ENCODE measurements around the gene SPAG6.
"Not testable (repeated sequence)": the region's sequence is repeated elsewhere in the genome, so short reads cannot be mapped to it uniquely, and the experiment has no call there.

SPAG6 gene

GRCh38 chr10:22357770-22358169 is 12.5 kb downstream of the SPAG6 start:
- 89% methylated on average over 1 of the region's 4 CpGs; no CpG with 5 or more reads in 1 of the 2 experiments for WGBS, 2 experiments
- not testable (repeated sequence) for H3K9me3 ChIP-seq (ENCODE audit: control insufficient read depth, low read length); H3K4me3 ChIP-seq (ENCODE audit: insufficient read depth, low read depth, low read length); H3K4me1 ChIP-seq (ENCODE audit: control insufficient read depth, insufficient read depth, low read length); H3K27ac ChIP-seq (ENCODE audit: insufficient read depth, low read depth, low read length, poor library complexity, severe bottlenecking); H3K27me3 ChIP-seq (ENCODE audit: control insufficient read depth, insufficient read depth, low read length, poor library complexity, severe bottlenecking); H3K36me3 ChIP-seq (ENCODE audit: control insufficient read depth, insufficient read depth, low read length)

DNA sequence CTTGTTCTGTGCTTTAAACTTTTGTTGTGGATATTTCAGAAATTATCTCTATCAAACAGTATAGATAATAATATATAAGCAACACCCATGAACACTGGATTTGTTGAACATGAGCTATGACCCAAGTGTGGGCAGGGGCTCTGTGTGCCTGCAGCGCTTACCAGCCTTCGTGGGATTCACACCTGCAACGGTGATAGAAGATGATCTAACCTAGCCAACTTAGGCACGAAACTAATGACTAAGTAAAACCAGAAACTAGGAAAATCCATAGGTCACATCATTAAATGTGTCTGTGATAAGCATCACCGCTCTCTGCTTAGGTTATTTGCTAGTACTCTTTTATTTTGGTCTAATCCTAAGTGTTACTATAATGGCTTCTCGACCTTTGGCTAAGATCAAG is 18.0 kb downstream of the SPAG6 start:
- Histone ChIP-seq H3K9me3 (ENCODE audit: control insufficient read depth, low read length) (no peaks in the 10 kb centered on the region), H3K36me3 (ENCODE audit: control insufficient read depth, insufficient read depth, low read length) (no peaks in the 10 kb centered on the region)
- 96 to 97% methylated on average over 5 to 6 of the region's 6 CpGs for WGBS, 2 experiments

GRCh38 chr10:22364407-22365140 is 19.3 kb downstream of the SPAG6 start:
- Histone ChIP-seq H3K27ac (ENCODE audit: insufficient read depth, low read depth, low read length, poor library complexity, severe bottlenecking) (no peak overlapping the region), H3K27me3 (ENCODE audit: control insufficient read depth, insufficient read depth, low read length, poor library complexity, severe bottlenecking) (no peaks in the 10 kb centered on the region), H3K36me3 (ENCODE audit: control insufficient read depth, insufficient read depth, low read length) (no peaks in the 10 kb centered on the region), H3K9me3 (ENCODE audit: control insufficient read depth, low read length) (no peaks in the 10 kb centered on the region), H3K4me3 (ENCODE audit: insufficient read depth, low read depth, low read length) (no peak overlapping the region), H3K4me1 (ENCODE audit: control insufficient read depth, insufficient read depth, low read length) (no peaks in the 10 kb centered on the region)
- 84 to 91% methylated on average over 4 of the region's 5 CpGs for WGBS, 2 experiments

More for the DNA sequence above, 18.0 kb downstream of the SPAG6 start:
- Histone ChIP-seq H3K4me1 (ENCODE audit: control insufficient read depth, insufficient read depth, low read length) (no peaks in the 10 kb centered on the region), H3K27ac (ENCODE audit: insufficient read depth, low read depth, low read length, poor library complexity, severe bottlenecking) (no peak overlapping the region), H3K4me3 (ENCODE audit: insufficient read depth, low read depth, low read length) (no peak overlapping the region), H3K27me3 (ENCODE audit: control insufficient read depth, insufficient read depth, low read length, poor library complexity, severe bottlenecking) (no peaks in the 10 kb centered on the region)

GRCh38 chr10:22365233-22365632 is 19.9 kb downstream of the SPAG6 start:
- H3K36me3 ChIP-seq (ENCODE audit: control insufficient read depth, insufficient read depth, low read length): no peaks in the 10 kb centered on the region
- no peaks in the 10 kb centered on the region for H3K9me3 ChIP-seq (ENCODE audit: control insufficient read depth, low read length)
- H3K27me3 ChIP-seq (ENCODE audit: control insufficient read depth, insufficient read depth, low read length, poor library complexity, severe bottlenecking): no peaks in the 10 kb centered on the region
- no peak overlapping the region for H3K27ac ChIP-seq (ENCODE audit: insufficient read depth, low read depth, low read length, poor library complexity, severe bottlenecking)
- no peaks in the 10 kb centered on the region for H3K4me1 ChIP-seq (ENCODE audit: control insufficient read depth, insufficient read depth, low read length)
- WGBS, 2 experiments: 88 to 100% methylated on average over 1 of the region's 1 CpG
- no peak overlapping the region for H3K4me3 ChIP-seq (ENCODE audit: insufficient read depth, low read depth, low read length)

GRCh38 chr10:22365644-22366434 is 20.5 kb downstream of the SPAG6 start:
- Histone ChIP-seq H3K4me1 (ENCODE audit: control insufficient read depth, insufficient read depth, low read length) (no peaks in the 10 kb centered on the region), H3K27me3 (ENCODE audit: control insufficient read depth, insufficient read depth, low read length, poor library complexity, severe bottlenecking) (no peaks in the 10 kb centered on the region), H3K9me3 (ENCODE audit: control insufficient read depth, low read length) (no peaks in the 10 kb centered on the region), H3K27ac (ENCODE audit: insufficient read depth, low read depth, low read length, poor library complexity, severe bottlenecking) (no peak overlapping the region), H3K4me3 (ENCODE audit: insufficient read depth, low read depth, low read length) (no peak overlapping the region), H3K36me3 (ENCODE audit: control insufficient read depth, insufficient read depth, low read length) (no peaks in the 10 kb centered on the region)
- 83 to 84% methylated on average over 2 to 3 of the region's 4 CpGs for WGBS, 2 experiments

DNA sequence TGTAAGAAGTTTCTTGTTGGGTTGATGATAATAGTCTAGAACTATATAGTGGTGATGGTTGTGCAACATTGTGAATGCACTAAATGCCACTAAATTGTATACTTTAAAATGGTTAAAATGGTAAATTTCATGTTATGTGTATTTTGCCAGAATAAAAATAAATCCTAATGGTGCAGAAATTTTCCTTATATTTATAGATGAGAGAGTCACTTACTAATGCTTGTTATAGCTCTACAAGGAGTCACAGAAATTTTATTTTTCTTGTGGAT is 21.1 kb downstream of the SPAG6 start:
- Histone ChIP-seq H3K9me3 (ENCODE audit: control insufficient read depth, low read length) (no peaks in the 10 kb centered on the region), H3K27ac (ENCODE audit: insufficient read depth, low read depth, low read length, poor library complexity, severe bottlenecking) (no peak overlapping the region), H3K27me3 (ENCODE audit: control insufficient read depth, insufficient read depth, low read length, poor library complexity, severe bottlenecking) (no peaks in the 10 kb centered on the region), H3K4me1 (ENCODE audit: control insufficient read depth, insufficient read depth, low read length) (no peaks in the 10 kb centered on the region), H3K4me3 (ENCODE audit: insufficient read depth, low read depth, low read length) (no peak overlapping the region), H3K36me3 (ENCODE audit: control insufficient read depth, insufficient read depth, low read length) (no peaks in the 10 kb centered on the region)

GRCh38 chr10:22366771-22367170 is 21.5 kb downstream of the SPAG6 start:
- WGBS, 2 experiments: 36 to 78% methylated on average over 1 to 2 of the region's 2 CpGs
- Histone ChIP-seq H3K27ac (ENCODE audit: insufficient read depth, low read depth, low read length, poor library complexity, severe bottlenecking) (no peak overlapping the region), H3K4me1 (ENCODE audit: control insufficient read depth, insufficient read depth, low read length) (no peaks in the 10 kb centered on the region), H3K4me3 (ENCODE audit: insufficient read depth, low read depth, low read length) (no peak overlapping the region), H3K36me3 (ENCODE audit: control insufficient read depth, insufficient read depth, low read length) (no peaks in the 10 kb centered on the region), H3K27me3 (ENCODE audit: control insufficient read depth, insufficient read depth, low read length, poor library complexity, severe bottlenecking) (no peaks in the 10 kb centered on the region), H3K9me3 (ENCODE audit: control insufficient read depth, low read length) (no peaks in the 10 kb centered on the region)

DNA sequence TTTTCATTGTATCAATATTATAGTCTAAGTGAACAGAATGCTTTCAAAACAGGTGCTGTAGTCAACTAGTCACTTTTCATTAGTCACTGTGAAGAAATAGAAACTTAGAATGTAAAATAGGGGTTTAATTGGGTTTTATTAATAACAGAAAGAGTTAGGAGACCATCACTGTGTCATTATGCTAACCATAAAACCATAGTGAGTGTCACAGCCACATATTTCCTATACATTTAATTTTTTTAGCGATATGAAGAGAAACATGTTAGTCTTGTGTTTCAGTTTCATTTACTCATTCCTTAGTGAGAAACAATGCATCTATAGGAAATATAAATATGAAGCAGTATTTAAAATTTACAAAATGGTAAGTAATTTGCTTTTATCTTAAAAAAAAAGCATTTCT is 22.2 kb downstream of the SPAG6 start:
- Histone ChIP-seq H3K4me3 (ENCODE audit: insufficient read depth, low read depth, low read length) (no peak overlapping the region), H3K36me3 (ENCODE audit: control insufficient read depth, insufficient read depth, low read length) (no peaks in the 10 kb centered on the region), H3K27ac (ENCODE audit: insufficient read depth, low read depth, low read length, poor library complexity, severe bottlenecking) (no peak overlapping the region), H3K27me3 (ENCODE audit: control insufficient read depth, insufficient read depth, low read length, poor library complexity, severe bottlenecking) (no peaks in the 10 kb centered on the region), H3K9me3 (ENCODE audit: control insufficient read depth, low read length) (no peaks in the 10 kb centered on the region), H3K4me1 (ENCODE audit: control insufficient read depth, insufficient read depth, low read length) (no peaks in the 10 kb centered on the region)
- no CpG with 5 or more reads among the region's 1 CpG for WGBS, 2 experiments

- 88 to 91% methylated on average over 4 of the region's 4 CpGs for WGBS, 2 experiments
- Histone ChIP-seq H3K27me3 (ENCODE audit: control insufficient read depth, insufficient read depth, low read length, poor library complexity, severe bottlenecking) (no peaks in the 10 kb centered on the region), H3K4me3 (ENCODE audit: insufficient read depth, low read depth, low read length) (no peak overlapping the region), H3K27ac (ENCODE audit: insufficient read depth, low read depth, low read length, poor library complexity, severe bottlenecking) (no peak overlapping the region), H3K36me3 (ENCODE audit: control insufficient read depth, insufficient read depth, low read length) (no peaks in the 10 kb centered on the region), H3K9me3 (ENCODE audit: control insufficient read depth, low read length) (no peaks in the 10 kb centered on the region), H3K4me1 (ENCODE audit: control insufficient read depth, insufficient read depth, low read length) (no peaks in the 10 kb centered on the region)
Observed at GRCh38 chr10:22368402-22368801, 23.1 kb downstream of the SPAG6 start.

DNA sequence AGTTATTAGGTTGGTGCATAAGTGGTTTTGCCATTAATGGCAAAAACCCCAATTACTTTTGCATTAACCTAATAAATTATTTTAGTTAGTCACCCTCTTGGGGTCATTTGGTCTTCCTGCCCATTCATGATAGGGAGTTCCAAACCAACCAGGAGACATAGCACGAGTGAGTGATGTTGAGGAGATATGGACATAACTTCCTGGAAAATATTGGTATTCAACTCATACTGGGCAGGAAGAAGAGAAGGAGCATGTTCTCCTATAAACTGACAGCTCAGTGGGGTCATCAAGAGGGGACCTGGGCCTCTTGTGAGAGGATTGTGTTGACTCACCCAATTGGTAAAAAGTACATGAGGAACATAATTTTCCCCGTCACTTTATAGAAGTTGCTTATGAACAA is 23.7 kb downstream of the SPAG6 start:
- Histone ChIP-seq H3K4me3 (ENCODE audit: insufficient read depth, low read depth, low read length) (no peak overlapping the region), H3K27me3 (ENCODE audit: control insufficient read depth, insufficient read depth, low read length, poor library complexity, severe bottlenecking) (no peaks in the 10 kb centered on the region), H3K36me3 (ENCODE audit: control insufficient read depth, insufficient read depth, low read length) (no peaks in the 10 kb centered on the region), H3K9me3 (ENCODE audit: control insufficient read depth, low read length) (no peaks in the 10 kb centered on the region), H3K27ac (ENCODE audit: insufficient read depth, low read depth, low read length, poor library complexity, severe bottlenecking) (no peak overlapping the region), H3K4me1 (ENCODE audit: control insufficient read depth, insufficient read depth, low read length) (no peaks in the 10 kb centered on the region)
- WGBS, 2 experiments: 93 to 97% methylated on average over 1 of the region's 2 CpGs

Measured in ectodermal cell (in vitro differentiated cells).